Gastroesophageal sphincter (tissue), 4 donors: Measurements from ENCODE around the gene ARHGAP19. TPM values are rescaled to one million over a fixed set of nuclear protein-coding genes. Genes with fewer than 3 reads are reported as not detected.

ENCODE experiments used
- ATAC-seq: fragments of 150-250 bp; one replicate; pipeline ENCODE4 v1.9.1; 2016; ENCODE audit warnings: mild to moderate bottlenecking, moderate library complexity
- H3K27ac ChIP-seq, 4 donors: fragments of 200-600 bp; sonication (generic) in 3 of 4; 1 replicate in 3 of 4; 2 replicates in 1 of 4; pipeline ENCODE4 v1.5.1; 2016 to 2019
- H3K27me3 ChIP-seq: fragments of 200-600 bp; sonication (generic); one replicate; pipeline ENCODE4 v1.5.1; 2019
- H3K36me3 ChIP-seq, 2 donors: fragments of 200-600 bp; sonication (generic); one replicate each; pipeline ENCODE4 v1.5.1; 2019; ENCODE audit warnings: control low read depth in 1 of 2
- H3K4me1 ChIP-seq, 3 donors: fragments of 200-600 bp; sonication (generic); 1 replicate in 2 of 3; 2 replicates in 1 of 3; pipeline ENCODE4 v1.5.1; 2016 to 2019; ENCODE audit warnings: control low read depth in 2 of 3
- H3K4me3 ChIP-seq, 2 donors: fragments of 200-600 bp; sonication (generic); one replicate each; pipeline ENCODE4 v1.5.1; 2019; ENCODE audit warnings: mild to moderate bottlenecking in 1 of 2, moderate library complexity in 1 of 2
- H3K9me3 ChIP-seq, 3 donors: fragments of 200-600 bp; sonication (generic); one replicate each; pipeline ENCODE4 v1.5.1; 2017 to 2019; ENCODE audit warnings: control low read depth in 2 of 3
- EP300 ChIP-seq: sonication (generic); formaldehyde crosslinking; IDR thresholded peaks from one replicate; pipeline ENCODE4 v1.6.1; 2017; ENCODE audit warnings: antibody characterized with exemption, mild to moderate bottlenecking
- POLR2A ChIP-seq, 2 donors: fragments of 450-650 bp; IDR thresholded peaks; one replicate each; pipeline ENCODE4 v1.6.1; 2017; ENCODE audit warnings: antibody characterized with exemption in 2 of 2, mild to moderate bottlenecking in 2 of 2, moderate library complexity in 1 of 2
- POLR2AphosphoS5 ChIP-seq: sonication (generic); formaldehyde crosslinking; IDR thresholded peaks from one replicate; pipeline ENCODE4 v1.6.1; 2017; ENCODE audit warnings: antibody characterized with exemption
- WGBS, 2 donors: methylation state at CpG; one replicate each; pipeline ENCODE4 v1.1.5; 2018; ENCODE audit warnings: low coverage in 1 of 2; 5-methylcytosine and 5-hydroxymethylcytosine counted together
- total RNA-seq, 4 donors: library from RNA; depleted of rRNA; stranded (reverse); fragments of >200 nt; gene quantifications; one replicate each; pipeline ENCODE4 v1.1.0, GENCODE V29; 2016
- TF ChIP-seq, protein P1 (sequence below), 4 experiments: fragments of 200-600 bp in 2 of 4; fragments of 450-650 bp in 2 of 4; sonication (generic) in 1 of 4; IDR thresholded peaks; one replicate each; pipeline ENCODE4 v1.5.1; 2017 to 2019; ENCODE audit warnings: antibody characterized with exemption in 4 of 4, mild to moderate bottlenecking in 2 of 4, moderate library complexity in 2 of 4

The ARHGAP19 gene
- total RNA-seq, 4 donors from 2014 or later: 3.2 to 6.7 (median 5.0) TPM

DNA sequence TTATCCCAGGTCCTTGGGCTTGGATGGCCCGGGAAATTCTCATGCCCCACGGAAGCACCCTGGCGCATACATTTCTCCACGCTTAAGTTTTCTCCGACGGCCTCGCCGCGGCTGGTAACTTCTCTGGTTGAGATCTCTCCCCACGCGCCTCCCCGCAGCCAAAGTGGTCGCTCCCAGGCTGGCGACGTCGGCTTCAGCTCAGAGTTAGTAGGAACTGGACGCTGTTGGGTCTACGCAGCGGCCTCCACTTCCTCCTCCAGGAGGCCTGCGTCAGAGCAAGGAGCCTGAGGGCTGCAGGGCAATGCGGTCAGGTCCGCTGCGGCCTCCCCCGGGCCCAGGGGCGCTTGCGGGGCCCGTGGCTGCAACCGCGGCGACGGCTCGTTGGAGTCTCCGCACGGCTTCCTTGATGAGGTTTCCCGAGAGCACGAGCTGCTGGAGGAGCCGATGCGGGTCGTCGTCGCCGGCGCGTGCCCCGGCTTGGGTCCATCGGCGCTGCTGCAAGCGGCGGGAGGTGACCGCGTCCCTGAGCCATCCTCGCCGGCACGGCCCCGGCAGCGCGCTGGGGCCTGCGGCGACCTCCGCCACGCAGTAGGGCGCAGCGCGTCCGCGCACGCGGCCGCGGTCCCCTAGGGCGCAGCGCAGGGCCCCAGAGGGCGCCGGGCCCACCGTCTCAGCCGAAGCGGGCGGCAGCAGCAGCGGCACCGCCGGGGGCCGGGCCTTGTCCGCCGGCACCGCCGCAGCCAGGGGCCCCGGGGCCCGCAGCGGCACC, 41.3 kb upstream of the ARHGAP19 start:
- peak; percentile 6 for ATAC-seq
- TF ChIP-seq, protein P1, sequence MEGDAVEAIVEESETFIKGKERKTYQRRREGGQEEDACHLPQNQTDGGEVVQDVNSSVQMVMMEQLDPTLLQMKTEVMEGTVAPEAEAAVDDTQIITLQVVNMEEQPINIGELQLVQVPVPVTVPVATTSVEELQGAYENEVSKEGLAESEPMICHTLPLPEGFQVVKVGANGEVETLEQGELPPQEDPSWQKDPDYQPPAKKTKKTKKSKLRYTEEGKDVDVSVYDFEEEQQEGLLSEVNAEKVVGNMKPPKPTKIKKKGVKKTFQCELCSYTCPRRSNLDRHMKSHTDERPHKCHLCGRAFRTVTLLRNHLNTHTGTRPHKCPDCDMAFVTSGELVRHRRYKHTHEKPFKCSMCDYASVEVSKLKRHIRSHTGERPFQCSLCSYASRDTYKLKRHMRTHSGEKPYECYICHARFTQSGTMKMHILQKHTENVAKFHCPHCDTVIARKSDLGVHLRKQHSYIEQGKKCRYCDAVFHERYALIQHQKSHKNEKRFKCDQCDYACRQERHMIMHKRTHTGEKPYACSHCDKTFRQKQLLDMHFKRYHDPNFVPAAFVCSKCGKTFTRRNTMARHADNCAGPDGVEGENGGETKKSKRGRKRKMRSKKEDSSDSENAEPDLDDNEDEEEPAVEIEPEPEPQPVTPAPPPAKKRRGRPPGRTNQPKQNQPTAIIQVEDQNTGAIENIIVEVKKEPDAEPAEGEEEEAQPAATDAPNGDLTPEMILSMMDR (IDR thresholded peaks at IDR 0.05): no peak
- TF ChIP-seq POLR2AphosphoS5 (no peak), POLR2A (IDR thresholded peaks at IDR 0.05) (no peak), EP300 (no peak)

DNA sequence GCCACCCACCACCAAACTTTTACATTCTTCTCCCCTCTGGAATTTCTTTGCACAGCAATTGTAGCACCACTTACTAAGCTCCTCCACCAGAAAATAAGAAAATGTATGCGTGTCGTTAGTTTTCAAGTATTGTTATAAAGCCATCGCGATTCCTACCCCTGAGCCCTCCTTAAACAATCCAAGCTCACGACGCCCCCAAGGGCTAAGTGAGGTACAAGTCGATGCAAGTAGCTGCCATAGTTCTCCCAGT, 40.8 kb upstream of the ARHGAP19 start:
- Histone ChIP-seq H3K36me3 (peaks cover 0 to 14% of the 10 kb centered on the region in 2 donors), H3K4me1 (peaks cover 0 to 82% (median 28%) of the 10 kb centered on the region in 3 donors), H3K27me3 (no peaks in the 10 kb centered on the region), H3K9me3 (no peaks in the 10 kb centered on the region), H3K27ac (peak overlapping the region; percentile 15 to 97 (median 96)), H3K4me3 (peak overlapping the region; percentile 63 to 89)
- WGBS, 2 donors: 9 to 30% methylated on average over 2 to 7 of the region's 7 CpGs
- ATAC-seq: no peak
- no peak for TF ChIP-seq EP300
- no peak for TF ChIP-seq POLR2A (IDR thresholded peaks at IDR 0.05)
- TF ChIP-seq, protein P1 (IDR thresholded peaks at IDR 0.05): no peak
- TF ChIP-seq POLR2AphosphoS5: no peak

More for the DNA sequence above, 41.3 kb upstream of the ARHGAP19 start:
- H3K36me3 ChIP-seq: peaks cover 0 to 9% of the 10 kb centered on the region in 2 donors
- no peaks in the 10 kb centered on the region for H3K27me3 ChIP-seq
- H3K4me1 ChIP-seq: peaks cover 0 to 81% (median 28%) of the 10 kb centered on the region in 3 donors
- peak overlapping the region; percentile 15 to 97 (median 96) for H3K27ac ChIP-seq
- H3K4me3 ChIP-seq: peak overlapping the region; percentile 63 to 89
- whole genome bisulfite sequencing, 2 donors: 0 to 21% methylated on average over 3 of the region's 89 CpGs
- H3K9me3 ChIP-seq: no peaks in the 10 kb centered on the region

- Histone ChIP-seq H3K27ac (peak overlapping the region; percentile 15 to 97 (median 96)), H3K27me3 (no peaks in the 10 kb centered on the region), H3K4me3 (peak overlapping the region; percentile 63 to 89), H3K4me1 (peaks cover 0 to 77% (median 28%) of the 10 kb centered on the region in 3 donors), H3K36me3 (peaks cover 0 to 19% of the 10 kb centered on the region in 2 donors), H3K9me3 (no peaks in the 10 kb centered on the region)
- ATAC-seq: no peak
- 20 to 22% methylated on average over 13 to 16 of the region's 18 CpGs for WGBS, 2 donors
- peak; percentile 51 for TF ChIP-seq POLR2AphosphoS5
- TF ChIP-seq EP300: no peak
- TF ChIP-seq, protein P1 (IDR thresholded peaks at IDR 0.05): peak in 2 of 4 experiments; percentile 37 to 54
- no peak for TF ChIP-seq POLR2A (IDR thresholded peaks at IDR 0.05)
Measured at GRCh38 chr10:97332591-97333350, 40.3 kb upstream of the ARHGAP19 start.

DNA sequence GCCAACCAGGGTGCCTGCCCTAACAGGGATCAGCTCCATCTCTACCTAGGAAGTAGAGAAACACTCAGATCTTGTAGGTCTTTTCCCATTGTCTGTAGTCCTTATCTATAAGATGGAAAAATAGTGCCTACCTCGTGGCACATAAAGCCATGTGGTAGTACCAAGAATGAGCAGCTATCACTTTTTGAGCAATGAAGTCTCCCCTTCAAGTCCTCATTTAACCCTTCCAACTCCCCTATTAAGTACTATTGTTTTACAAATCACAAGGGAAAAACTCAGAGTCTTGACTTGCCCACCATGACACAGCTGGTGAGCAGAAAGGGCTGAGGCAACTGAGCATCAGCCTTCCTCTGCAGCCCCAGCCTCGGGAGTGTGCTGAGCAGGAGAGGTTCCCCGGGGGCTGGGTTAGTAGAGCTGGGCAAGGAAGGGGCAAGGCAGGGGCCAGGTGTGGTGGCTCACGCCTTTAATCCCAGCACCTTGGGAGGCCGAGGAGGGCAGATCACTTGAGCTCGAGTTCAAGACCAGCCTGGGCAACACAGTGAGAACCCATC, 38.8 kb upstream of the ARHGAP19 start:
- Histone ChIP-seq H3K36me3 (peaks cover 0 to 22% of the 10 kb centered on the region in 2 donors), H3K4me3 (peak overlapping the region in 1 of 2 donors; percentile 89), H3K4me1 (peaks cover 0 to 62% (median 24%) of the 10 kb centered on the region in 3 donors), H3K27me3 (no peaks in the 10 kb centered on the region), H3K9me3 (no peaks in the 10 kb centered on the region), H3K27ac (peak overlapping the region in 2 of 4 donors; percentile 95 to 97)
- WGBS, 2 donors: 78% methylated on average over 4 of the region's 6 CpGs; no CpG with 5 or more reads in 1 of the 2 donors
- no peak for ATAC-seq
- TF ChIP-seq POLR2A (IDR thresholded peaks at IDR 0.05) (no peak), POLR2AphosphoS5 (no peak), EP300 (no peak)
- TF ChIP-seq, protein P1 (IDR thresholded peaks at IDR 0.05): no peak
